Tibial nerve (tissue), 4 donors: ENCODE measurements around the gene QSOX2. TPM values are rescaled to one million over a fixed set of nuclear protein-coding genes. Genes with fewer than 3 reads are reported as not detected.

Experiments
- DNase-seq, 2 donors: peaks; one replicate each; pipeline ENCODE4 v3.0.0-alpha.2; 2019; ENCODE audit warnings: low spot score in 2 of 2
- H3K27ac ChIP-seq, 4 donors: fragments of 200-600 bp; sonication (generic) in 3 of 4; one replicate each; pipeline ENCODE4 v1.5.1; 2017 to 2019; ENCODE audit warnings: mild to moderate bottlenecking in 1 of 4
- H3K27me3 ChIP-seq, 2 donors: fragments of 200-600 bp; sonication (generic) in 1 of 2; one replicate each; pipeline versions ENCODE4 v1.5.1 to v1.6.0; 2017 to 2019
- H3K36me3 ChIP-seq, 3 donors: fragments of 200-600 bp; sonication (generic); one replicate each; pipeline ENCODE4 v1.5.1; 2018 to 2019
- H3K4me1 ChIP-seq, 4 donors: fragments of 200-600 bp; sonication (generic) in 3 of 4; one replicate each; pipeline ENCODE4 v1.5.1; 2017 to 2019
- H3K4me3 ChIP-seq, 4 donors: fragments of 200-600 bp; sonication (generic) in 3 of 4; one replicate each; pipeline ENCODE4 v1.5.1; 2017 to 2019; ENCODE audit warnings: mild to moderate bottlenecking in 1 of 4, moderate library complexity in 1 of 4
- H3K9me3 ChIP-seq, 4 donors: fragments of 200-600 bp; sonication (generic) in 3 of 4; one replicate each; pipeline ENCODE4 v1.5.1; 2017 to 2019
- CTCF ChIP-seq, 5 experiments: fragments of 200-600 bp in 3 of 5; fragments of 450-650 bp in 2 of 5; sonication (generic) in 3 of 5; IDR thresholded peaks; one replicate each; pipeline ENCODE4 v1.5.1; 2016 to 2019; ENCODE audit warnings: antibody characterized with exemption in 5 of 5, mild to moderate bottlenecking in 3 of 5, moderate library complexity in 2 of 5
- EP300 ChIP-seq, 2 donors: sonication (generic); formaldehyde crosslinking; IDR thresholded peaks; one replicate each; pipeline ENCODE4 v1.6.1; 2017; ENCODE audit warnings: antibody characterized with exemption in 2 of 2, mild to moderate bottlenecking in 1 of 2
- POLR2A ChIP-seq, 2 donors: fragments of 450-650 bp; IDR thresholded peaks; one replicate each; pipeline ENCODE4 v1.6.1; 2017; ENCODE audit warnings: antibody characterized with exemption in 2 of 2, mild to moderate bottlenecking in 2 of 2, moderate library complexity in 2 of 2
- WGBS, 2 donors: methylation state at CpG; one replicate each; pipeline ENCODE4 v1.1.5; 2018; 5-methylcytosine and 5-hydroxymethylcytosine counted together
- total RNA-seq, 4 donors: library from RNA; depleted of rRNA; stranded (reverse); fragments of >200 nt; gene quantifications; one replicate each; pipeline ENCODE4 v1.1.0, GENCODE V29; 2016

Gene QSOX2
- total RNA-seq, 4 donors from 2014 or later: 10.2 to 16.8 (median 11.8) TPM

- no peak overlapping the region for H3K4me3 ChIP-seq
- no peaks in the 10 kb centered on the region for H3K9me3 ChIP-seq
- 1 to 4% methylated on average over 21 to 29 of the region's 51 CpGs for WGBS, 2 donors
- H3K27me3 ChIP-seq: peaks cover 0 to 86% of the 10 kb centered on the region in 2 donors
- no peaks in the 10 kb centered on the region for H3K36me3 ChIP-seq
- no peak overlapping the region for H3K27ac ChIP-seq
- peaks cover 0 to 22% (median 0%) of the 10 kb centered on the region in 4 donors for H3K4me1 ChIP-seq
- TF ChIP-seq CTCF (IDR thresholded peaks at IDR 0.05): no peak
- no peak for DNase-seq
Observed at GRCh38 chr9:136192289-136193126, 53.1 kb downstream of the QSOX2 start.

DNA sequence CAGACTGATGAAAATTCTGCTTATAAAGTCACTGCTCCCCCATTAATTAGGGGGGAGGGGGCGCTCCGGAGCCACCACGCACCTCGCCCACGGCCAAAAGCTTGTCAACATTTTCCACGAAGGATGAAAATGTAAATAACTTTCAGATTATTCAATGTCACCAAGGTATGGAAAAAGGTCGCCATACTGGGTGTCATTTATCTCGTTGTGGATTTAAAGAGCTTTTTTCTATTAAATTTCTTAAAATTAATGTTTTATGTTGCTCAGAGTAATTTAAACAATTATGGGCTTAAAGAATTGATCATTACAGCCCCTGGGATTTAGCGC is 53.7 kb downstream of the QSOX2 start:
- Histone ChIP-seq H3K4me1 (peaks cover 0 to 22% (median 0%) of the 10 kb centered on the region in 4 donors), H3K4me3 (no peak overlapping the region), H3K27me3 (peaks cover 0 to 86% of the 10 kb centered on the region in 2 donors), H3K27ac (no peak overlapping the region), H3K36me3 (no peaks in the 10 kb centered on the region), H3K9me3 (no peaks in the 10 kb centered on the region)
- no peak for DNase-seq
- 8 to 12% methylated on average over 9 of the region's 9 CpGs for WGBS, 2 donors
- TF ChIP-seq CTCF (IDR thresholded peaks at IDR 0.05) (no peak), EP300 (IDR thresholded peaks at IDR 0.05) (no peak), POLR2A (IDR thresholded peaks at IDR 0.05) (no peak)

DNA sequence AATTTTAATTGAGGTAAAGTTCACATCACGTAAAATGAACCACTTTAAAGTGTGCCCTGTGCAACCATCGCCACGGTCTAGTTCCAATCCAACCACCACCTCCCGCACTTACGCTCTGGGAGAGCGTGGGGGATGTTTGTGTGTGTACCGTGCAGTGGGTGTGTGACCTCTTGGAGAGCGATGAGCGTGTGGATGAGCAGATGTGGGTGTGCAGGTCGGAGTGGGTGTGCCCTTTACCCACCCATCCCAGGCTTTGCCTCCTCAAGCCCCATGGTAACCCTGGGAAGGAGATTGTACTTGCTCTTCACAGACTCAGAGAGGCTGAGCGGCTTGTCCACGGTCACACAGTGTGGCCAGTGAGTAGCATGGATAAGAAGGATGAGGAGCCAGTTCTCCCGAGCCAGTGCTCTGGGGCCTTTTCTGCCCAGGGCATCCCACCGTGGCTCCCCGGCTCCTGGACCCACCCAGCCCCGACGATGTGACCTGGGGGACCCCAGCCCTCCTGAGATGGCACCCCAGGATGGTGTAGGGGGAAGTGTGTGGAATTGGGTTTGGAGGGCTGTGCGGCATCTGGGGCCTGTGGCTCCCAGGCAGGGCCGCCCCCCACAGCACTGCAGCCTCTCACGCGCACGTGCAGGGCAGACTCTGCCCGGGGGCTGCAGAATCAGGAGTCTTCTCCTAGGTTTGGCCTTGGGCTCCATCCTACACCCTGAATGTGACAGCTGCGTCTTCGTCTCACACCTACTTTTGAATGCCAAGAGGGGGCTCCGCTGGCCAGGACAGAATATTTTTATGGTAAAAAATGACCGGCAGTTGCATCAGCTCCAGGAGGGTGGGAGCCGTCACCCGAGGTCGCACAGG is 54.3 kb downstream of the QSOX2 start:
- no peak overlapping the region for H3K4me3 ChIP-seq
- peaks cover 0 to 86% of the 10 kb centered on the region in 2 donors for H3K27me3 ChIP-seq
- H3K36me3 ChIP-seq: no peaks in the 10 kb centered on the region
- TF ChIP-seq POLR2A (IDR thresholded peaks at IDR 0.05) (no peak), CTCF (IDR thresholded peaks at IDR 0.05) (no peak), EP300 (IDR thresholded peaks at IDR 0.05) (no peak)
- DNase-seq: no peak
- no peaks in the 10 kb centered on the region for H3K9me3 ChIP-seq
- H3K27ac ChIP-seq: no peak overlapping the region
- WGBS, 2 donors: 38 to 44% methylated on average over 26 to 30 of the region's 30 CpGs
- peaks cover 0 to 22% (median 0%) of the 10 kb centered on the region in 4 donors for H3K4me1 ChIP-seq

GRCh38 chr9:136190656-136191055 is 55.0 kb downstream of the QSOX2 start:
- no peak overlapping the region for H3K4me3 ChIP-seq
- H3K27ac ChIP-seq: no peak overlapping the region
- no peaks in the 10 kb centered on the region for H3K36me3 ChIP-seq
- H3K9me3 ChIP-seq: no peaks in the 10 kb centered on the region
- no peak for TF ChIP-seq CTCF (IDR thresholded peaks at IDR 0.05)
- TF ChIP-seq EP300 (IDR thresholded peaks at IDR 0.05): no peak
- TF ChIP-seq POLR2A (IDR thresholded peaks at IDR 0.05): no peak
- H3K4me1 ChIP-seq: peaks cover 0 to 22% (median 0%) of the 10 kb centered on the region in 4 donors
- H3K27me3 ChIP-seq: peaks cover 0 to 86% of the 10 kb centered on the region in 2 donors
- 17 to 62% methylated on average over 1 to 11 of the region's 11 CpGs for WGBS, 2 donors
- no peak for DNase-seq

DNA sequence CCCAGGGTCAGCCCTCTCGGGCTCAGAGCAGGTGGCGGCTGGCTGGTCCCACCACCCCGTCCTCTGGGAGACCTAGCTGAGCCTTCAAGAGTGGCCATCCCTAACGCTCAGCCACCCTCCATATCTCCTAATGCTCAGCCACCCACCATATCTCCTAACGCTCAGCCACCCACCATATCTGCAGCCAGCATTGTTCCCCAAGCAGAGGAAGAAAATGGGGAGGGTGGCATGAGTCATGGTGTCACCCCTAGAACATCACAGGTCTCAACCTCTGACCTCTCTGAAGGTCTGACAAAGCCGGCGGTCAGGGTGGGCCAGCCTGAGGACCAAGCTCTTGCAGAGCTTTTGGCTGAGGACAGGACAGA is 55.4 kb downstream of the QSOX2 start:
- Histone ChIP-seq H3K36me3 (no peaks in the 10 kb centered on the region), H3K9me3 (no peaks in the 10 kb centered on the region), H3K4me1 (peaks cover 0 to 22% (median 0%) of the 10 kb centered on the region in 4 donors), H3K4me3 (no peak overlapping the region), H3K27me3 (peaks cover 0 to 86% of the 10 kb centered on the region in 2 donors), H3K27ac (no peak overlapping the region)
- no peak for DNase-seq
- TF ChIP-seq EP300 (IDR thresholded peaks at IDR 0.05): no peak
- TF ChIP-seq POLR2A (IDR thresholded peaks at IDR 0.05): no peak
- no peak for TF ChIP-seq CTCF (IDR thresholded peaks at IDR 0.05)
- WGBS, 2 donors: 29 to 67% methylated on average over 2 to 6 of the region's 7 CpGs
